Kidney (tissue), 14 donors: ENCODE results near the gene CLUH. TPM values are rescaled to one million over a fixed set of nuclear protein-coding genes. Genes with fewer than 3 reads are reported as not detected.

Experiments used
- DNase-seq, 5 donors: peaks; one replicate each; pipeline ENCODE4 v3.0.0-alpha.2; 2013 to 2020
- FAIRE-seq: peaks from 2 replicates; lab custom pipeline; 2012; peaks lifted over from hg19 to GRCh38; lab: Jason Lieb, UNC
- H3K27ac ChIP-seq, 2 donors: one replicate each; pipeline ENCODE4 v1.7.0; 2013; ENCODE audit warnings: low read depth in 2 of 2, low read length in 2 of 2, inconsistent platforms in 1 of 2
- H3K27me3 ChIP-seq: one replicate; pipeline ENCODE4 v1.7.1; 2013; ENCODE audit warnings: low read length, inconsistent platforms; ENCODE audit not compliant: control insufficient read depth, insufficient read depth
- H3K36me3 ChIP-seq, 3 donors: one replicate each; pipeline versions ENCODE4 v1.7.0 to v1.7.1; 2013; ENCODE audit warnings: low read length in 3 of 3, control low read depth in 1 of 3, inconsistent platforms in 1 of 3; ENCODE audit not compliant: insufficient read depth in 3 of 3, control insufficient read depth in 2 of 3
- H3K4me1 ChIP-seq, 3 donors: one replicate each; pipeline versions ENCODE4 v1.7.0 to v1.7.1; 2013; ENCODE audit warnings: low read length in 3 of 3, inconsistent platforms in 1 of 3, low read depth in 1 of 3; ENCODE audit not compliant: control insufficient read depth in 2 of 3, insufficient read depth in 2 of 3
- H3K4me3 ChIP-seq, 3 donors: one replicate each; pipeline versions ENCODE4 v1.7.0 to v1.8.1; 2013; ENCODE audit warnings: low read length in 3 of 3, control low read depth in 1 of 3, inconsistent platforms in 1 of 3
- H3K9ac ChIP-seq, 3 donors: one replicate each; pipeline versions ENCODE4 v1.7.0 to v1.7.1; 2013; ENCODE audit warnings: low read length in 3 of 3, control low read depth in 1 of 3, inconsistent platforms in 1 of 3
- H3K9me3 ChIP-seq, 3 donors: one replicate each; pipeline versions ENCODE4 v1.7.0 to v1.7.1; 2013; ENCODE audit warnings: low read length in 3 of 3, control low read depth in 1 of 3, inconsistent platforms in 1 of 3; ENCODE audit not compliant: control insufficient read depth in 2 of 3, insufficient read depth in 1 of 3
- intact Hi-C: fragments of 100-400 bp; cut with DNase I; formaldehyde crosslinking; loops from one replicate; pipeline ENCODE4 v1.11.1; 2022
- polyA plus RNA-seq: library from polyadenylated mRNA; stranded (reverse); fragments of 350-450 nt; fragmentation: Illumina TruSeq; extraction: RNeasy Lipid Tissue Mini Kit (QIAGEN cat#74804); gene quantifications from one replicate; pipeline ENCODE4 v1.2.3, GENCODE V29; 2014; ENCODE audit warnings: low read depth, low replicate concordance; ENCODE audit not compliant: insufficient read depth
- total RNA-seq: library from RNA; stranded (reverse); fragmentation: NEBNext Ultra II Directional; extraction: Animal tissue kit (Norgen Biotek cat#: 25700); gene quantifications from one replicate; pipeline ENCODE4 v1.2.1, GENCODE V29; 2021
- TF ChIP-seq, protein P1 (sequence below): IDR thresholded peaks from 3 replicates; pipeline ENCODE4 v1.5.1; 2012; ENCODE audit warnings: mild to moderate bottlenecking, moderate library complexity, borderline replicate concordance; ENCODE audit not compliant: insufficient read depth; ENCODE audit errors: extremely low read depth
- donor health status: control.
- donor health status: control.
- donor health status: control.
- donor health status: control.
- donor health status: control.
- donor health status: DM: yes; HTN: yes; CAD: no.
- donor health status: Normal renal cell carcinoma (clear cell type).

CLUH gene
- total and polyA plus RNA-seq, 2 donors from 2014 or later: 49.5 to 93.1 TPM

DNA sequence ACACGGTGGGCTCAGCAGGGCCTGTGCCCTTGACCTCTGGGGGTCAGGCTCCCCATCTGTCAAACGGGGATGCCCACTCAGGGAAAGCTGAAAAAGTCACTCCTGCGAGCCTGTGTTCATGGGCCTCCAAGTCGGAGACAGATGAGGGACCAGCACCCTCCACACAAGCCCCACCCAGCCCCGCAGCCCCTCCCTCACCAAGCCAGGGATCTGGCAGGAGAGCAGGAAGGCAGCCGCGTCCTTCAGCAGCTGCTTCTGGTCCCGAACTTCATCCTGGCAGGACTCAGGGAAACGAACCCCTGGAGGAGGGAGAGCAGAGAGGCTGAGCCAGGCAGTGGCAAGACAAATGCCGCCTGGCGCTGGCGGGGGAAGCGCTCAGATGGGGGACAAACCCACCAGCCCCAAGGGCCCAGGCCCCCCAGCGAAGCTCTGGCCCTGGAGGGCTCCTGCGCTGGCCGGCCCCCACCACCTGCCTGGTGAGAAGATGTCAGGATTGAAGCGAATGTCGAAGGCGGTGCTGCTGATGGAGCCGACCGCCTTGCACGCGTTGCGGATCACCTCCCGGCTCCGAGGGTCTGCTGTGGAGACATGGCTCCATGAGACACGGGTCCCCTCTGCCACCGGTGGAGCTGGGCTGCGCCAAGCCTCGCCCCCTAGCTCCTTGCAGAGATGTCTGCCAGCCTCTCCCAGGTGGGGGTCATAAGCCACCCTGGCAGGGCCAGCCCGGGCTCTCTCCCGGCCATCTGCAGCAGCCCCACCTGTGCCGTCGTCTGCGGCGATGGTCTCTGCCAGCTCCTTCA lies 15.4 kb downstream of the CLUH start:
- no peak overlapping the region for H3K4me3 ChIP-seq
- peaks cover 0 to 22% (median 16%) of the 10 kb centered on the region in 3 donors for H3K36me3 ChIP-seq
- intact Hi-C loops: no loop called here
- TF ChIP-seq, protein P1, sequence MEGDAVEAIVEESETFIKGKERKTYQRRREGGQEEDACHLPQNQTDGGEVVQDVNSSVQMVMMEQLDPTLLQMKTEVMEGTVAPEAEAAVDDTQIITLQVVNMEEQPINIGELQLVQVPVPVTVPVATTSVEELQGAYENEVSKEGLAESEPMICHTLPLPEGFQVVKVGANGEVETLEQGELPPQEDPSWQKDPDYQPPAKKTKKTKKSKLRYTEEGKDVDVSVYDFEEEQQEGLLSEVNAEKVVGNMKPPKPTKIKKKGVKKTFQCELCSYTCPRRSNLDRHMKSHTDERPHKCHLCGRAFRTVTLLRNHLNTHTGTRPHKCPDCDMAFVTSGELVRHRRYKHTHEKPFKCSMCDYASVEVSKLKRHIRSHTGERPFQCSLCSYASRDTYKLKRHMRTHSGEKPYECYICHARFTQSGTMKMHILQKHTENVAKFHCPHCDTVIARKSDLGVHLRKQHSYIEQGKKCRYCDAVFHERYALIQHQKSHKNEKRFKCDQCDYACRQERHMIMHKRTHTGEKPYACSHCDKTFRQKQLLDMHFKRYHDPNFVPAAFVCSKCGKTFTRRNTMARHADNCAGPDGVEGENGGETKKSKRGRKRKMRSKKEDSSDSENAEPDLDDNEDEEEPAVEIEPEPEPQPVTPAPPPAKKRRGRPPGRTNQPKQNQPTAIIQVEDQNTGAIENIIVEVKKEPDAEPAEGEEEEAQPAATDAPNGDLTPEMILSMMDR: no peak
- H3K4me1 ChIP-seq: no peaks in the 10 kb centered on the region
- H3K27ac ChIP-seq: no peak overlapping the region
- no peaks in the 10 kb centered on the region for H3K9me3 ChIP-seq
- no peak overlapping the region for H3K9ac ChIP-seq
- no peak for FAIRE-seq
- H3K27me3 ChIP-seq: no peaks in the 10 kb centered on the region
- DNase-seq: peak in 1 of 5 donors; percentile 67

DNA sequence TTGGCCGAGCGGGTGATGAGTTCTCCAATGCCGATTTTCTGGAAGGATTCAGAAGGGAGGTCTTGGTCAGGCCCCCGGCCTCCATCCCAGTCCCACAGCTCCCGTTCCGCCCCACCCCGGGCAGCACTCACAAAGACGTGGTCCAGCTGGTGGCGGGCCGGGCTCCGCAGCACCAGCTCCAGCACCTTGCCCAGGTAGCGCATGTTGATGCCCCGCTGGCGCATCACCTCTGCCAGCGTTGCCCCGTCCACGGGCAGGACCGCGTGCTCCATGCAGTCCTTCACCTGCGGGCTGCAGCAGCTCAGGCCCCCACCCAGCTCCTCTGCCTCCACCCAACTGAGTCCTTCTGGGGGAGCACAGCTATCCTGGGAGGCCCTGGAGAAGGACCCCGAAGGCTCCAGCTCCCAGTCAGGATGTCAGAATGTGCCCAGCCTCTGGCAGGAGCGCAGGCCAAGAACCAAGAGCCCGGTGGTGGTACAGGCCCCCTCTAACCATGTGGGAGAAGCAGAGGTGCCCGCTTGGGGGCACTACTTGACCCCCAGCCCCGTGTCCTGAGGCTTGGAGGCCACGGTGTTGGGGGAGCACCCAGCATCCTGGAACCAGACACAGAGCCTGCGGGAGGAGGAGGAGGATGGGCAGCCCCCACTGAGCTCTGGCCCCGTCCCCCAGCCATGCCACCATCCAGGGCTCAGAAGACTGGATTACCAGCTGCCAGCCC lies 16.2 kb downstream of the CLUH start:
- Histone ChIP-seq H3K36me3 (peaks cover 0 to 25% (median 12%) of the 10 kb centered on the region in 3 donors), H3K9me3 (no peaks in the 10 kb centered on the region), H3K9ac (no peak overlapping the region), H3K4me3 (no peak overlapping the region), H3K4me1 (no peaks in the 10 kb centered on the region), H3K27ac (no peak overlapping the region), H3K27me3 (no peaks in the 10 kb centered on the region)
- TF ChIP-seq, protein P1: no peak
- FAIRE-seq: no peak
- intact Hi-C loops: no loop called here
- peak in 1 of 5 donors; percentile 49 for DNase-seq

DNA sequence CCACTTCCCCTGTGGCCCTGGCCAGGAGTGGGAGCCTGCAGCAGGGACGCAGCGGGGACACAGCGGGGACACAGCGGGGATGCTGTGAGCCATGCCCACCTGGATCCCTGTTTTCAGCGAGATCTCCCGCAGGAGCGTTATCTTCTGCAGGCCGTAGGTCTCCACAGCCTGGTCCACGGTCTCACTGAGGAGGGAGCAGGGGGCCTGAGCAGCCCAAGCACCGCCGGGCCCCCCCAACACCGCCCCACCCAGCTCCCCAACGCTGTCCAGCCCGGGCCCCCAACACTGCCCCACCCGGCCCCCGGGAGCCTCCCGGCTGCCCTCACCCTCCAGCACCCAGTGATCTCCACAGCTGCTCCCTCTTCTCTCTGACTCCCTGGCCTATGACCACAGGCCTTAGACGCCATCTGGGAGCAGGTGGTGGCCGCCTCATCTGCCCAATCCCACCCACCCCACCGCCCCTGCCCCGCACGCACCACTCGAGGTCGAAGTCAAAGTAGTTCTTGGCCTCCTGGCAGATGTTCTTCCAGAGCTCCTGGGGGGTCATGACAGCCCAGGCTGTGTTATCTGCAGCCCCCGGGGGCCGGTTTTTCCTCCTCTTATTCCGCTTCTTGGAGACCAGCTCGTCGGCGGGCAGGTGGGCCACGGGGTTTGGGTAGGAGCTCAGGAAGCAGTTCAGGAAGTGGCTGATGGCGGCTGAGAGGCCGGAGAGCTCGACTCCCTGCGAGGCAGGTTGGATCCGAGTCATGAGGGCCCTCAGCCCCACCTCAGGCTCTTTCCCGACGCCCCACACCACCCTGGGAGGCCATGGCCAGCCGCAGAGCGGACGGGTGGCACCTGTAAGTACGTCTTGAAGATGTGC lies 17.0 kb downstream of the CLUH start:
- no peaks in the 10 kb centered on the region for H3K27me3 ChIP-seq
- peak in 1 of 5 donors; percentile 71 for DNase-seq
- TF ChIP-seq, protein P1: no peak
- no peak overlapping the region for H3K4me3 ChIP-seq
- no peaks in the 10 kb centered on the region for H3K4me1 ChIP-seq
- intact Hi-C loops: no loop called here
- H3K36me3 ChIP-seq: peaks cover 0 to 22% (median 10%) of the 10 kb centered on the region in 3 donors
- FAIRE-seq: no peak
- no peaks in the 10 kb centered on the region for H3K9me3 ChIP-seq
- H3K9ac ChIP-seq: no peak overlapping the region
- H3K27ac ChIP-seq: no peak overlapping the region
